Common myeloid progenitor, CD34-positive (primary cell): ENCODE results near the gene HHIPL1.

Experiments used
- CTCF ChIA-PET: fragments of 350-600 bp; sonication (Branson Sonifier 250); formaldehyde crosslinking; loops from one replicate; lab custom pipeline; 2021; ENCODE audit warnings: antibody characterized with exemption; lab: Charles Lee
- POLR2A ChIA-PET: fragments of 350-600 bp; sonication (Branson Sonifier 250); formaldehyde crosslinking; loops from one replicate; lab custom pipeline; 2021; ENCODE audit warnings: antibody characterized with exemption; lab: Charles Lee
- DNase-seq, 3 donors: peaks; one replicate each; pipeline versions ENCODE4 v3.0.0 to v3.0.0-alpha.2; 2013
- H3K27ac ChIP-seq, 2 experiments: 1 replicate in 1 of 2; 2 replicates in 1 of 2; pipeline ENCODE4 v1.7.0; 2013; ENCODE audit warnings: inconsistent platforms in 2 of 2, low read length in 2 of 2, mild to moderate bottlenecking in 2 of 2, low read depth in 1 of 2, moderate library complexity in 1 of 2; ENCODE audit not compliant: severe bottlenecking in 2 of 2, insufficient read depth in 1 of 2, poor library complexity in 1 of 2
- H3K27me3 ChIP-seq, 5 experiments: replicated peaks in 2 of 5; 1 replicate in 3 of 5; 2 replicates in 2 of 5; pipeline versions ENCODE4 v1.6.1 to v1.7.0; 2013; ENCODE audit warnings: low read length in 4 of 5, mild to moderate bottlenecking in 2 of 5, moderate library complexity in 2 of 5, inconsistent platforms in 1 of 5; ENCODE audit not compliant: insufficient read depth in 5 of 5, control insufficient read depth in 4 of 5
- H3K36me3 ChIP-seq, 4 experiments: 1 replicate in 2 of 4; 2 replicates in 2 of 4; pipeline versions ENCODE4 v1.6.1 to v1.7.0; 2013; ENCODE audit warnings: low read length in 3 of 4, control low read depth in 1 of 4, mild to moderate bottlenecking in 1 of 4; ENCODE audit not compliant: control insufficient read depth in 4 of 4, insufficient read depth in 4 of 4
- H3K4me1 ChIP-seq, 4 experiments: 1 replicate in 3 of 4; 2 replicates in 1 of 4; pipeline versions ENCODE4 v1.6.1 to v1.7.1; 2013; ENCODE audit warnings: low read length in 3 of 4, mild to moderate bottlenecking in 3 of 4, control low read depth in 1 of 4, inconsistent platforms in 1 of 4, moderate library complexity in 1 of 4; ENCODE audit not compliant: control insufficient read depth in 4 of 4, insufficient read depth in 4 of 4; ENCODE audit errors: control extremely low read depth in 1 of 4
- H3K4me3 ChIP-seq, 7 experiments: 1 replicate in 4 of 7; 2 replicates in 3 of 7; pipeline versions ENCODE4 v1.5.1 to v1.7.0; 2013; ENCODE audit warnings: mild to moderate bottlenecking in 7 of 7, low read length in 6 of 7, moderate library complexity in 6 of 7, inconsistent platforms in 2 of 7, low read depth in 2 of 7, control low read depth in 1 of 7; ENCODE audit not compliant: insufficient read depth in 4 of 7, control insufficient read depth in 1 of 7; ENCODE audit errors: extremely low read depth in 1 of 7
- H3K9me3 ChIP-seq, 5 experiments: 1 replicate in 4 of 5; 2 replicates in 1 of 5; pipeline versions ENCODE4 v1.6.1 to v1.7.1; 2013; ENCODE audit warnings: low read length in 4 of 5, mild to moderate bottlenecking in 2 of 5, inconsistent platforms in 1 of 5, low read depth in 1 of 5, moderate library complexity in 1 of 5; ENCODE audit not compliant: control insufficient read depth in 4 of 5, insufficient read depth in 2 of 5; ENCODE audit errors: control extremely low read depth in 1 of 5
- WGBS: methylation state at CpG from one replicate; pipeline ENCODE4 v1.1.5; 2013; ENCODE audit not compliant: insufficient coverage; 5-methylcytosine and 5-hydroxymethylcytosine counted together

HHIPL1 gene

GRCh38 chr14:99713972-99714371 lies 69.0 kb downstream of the HHIPL1 start:
- H3K36me3 ChIP-seq: no peaks in the 10 kb centered on the region
- POLR2A ChIA-PET: interaction anchor here (0.7 kb wide), 1 partner anchor 87 kb away, joined by 3 read pairs; no protein-coding TSS in a partner anchor
- no peaks in the 10 kb centered on the region for H3K4me1 ChIP-seq
- peaks cover 0 to 13% (median 0%) of the 10 kb centered on the region in 5 experiments for H3K9me3 ChIP-seq
- no peak for DNase-seq
- H3K27ac ChIP-seq: no peak overlapping the region
- H3K4me3 ChIP-seq: no peak overlapping the region
- WGBS: 100% methylated on average over 1 of the region's 3 CpGs
- H3K27me3 ChIP-seq: peaks cover 0 to 59% (median 14%) of the 10 kb centered on the region in 5 experiments
- CTCF ChIA-PET: interaction anchor here (0.6 to 1.2 kb wide), 2 partner anchors 26 to 35 kb away, joined by 3 to 5 read pairs; no protein-coding TSS in a partner anchor

GRCh38 chr14:99715266-99716000 lies 70.5 kb downstream of the HHIPL1 start:
- Histone ChIP-seq H3K27me3 (peaks cover 0 to 55% (median 14%) of the 10 kb centered on the region in 5 experiments), H3K4me1 (no peaks in the 10 kb centered on the region), H3K9me3 (peaks cover 0 to 4% (median 0%) of the 10 kb centered on the region in 5 experiments), H3K4me3 (no peak overlapping the region), H3K27ac (no peak overlapping the region), H3K36me3 (no peaks in the 10 kb centered on the region)
- CTCF ChIA-PET: interaction anchor here (2.1 kb wide), 1 partner anchor 14 kb away, joined by 8 read pairs; no protein-coding TSS in a partner anchor
- no peak for DNase-seq
- WGBS: 56% methylated on average over 21 of the region's 24 CpGs
- POLR2A ChIA-PET: no interaction called here

GRCh38 chr14:99716091-99716849 lies 71.3 kb downstream of the HHIPL1 start:
- WGBS: 84% methylated on average over 6 of the region's 10 CpGs
- H3K36me3 ChIP-seq: no peaks in the 10 kb centered on the region
- CTCF ChIA-PET: interaction anchor here (0.9 to 2.1 kb wide), 3 partner anchors 13 to 172 kb away, joined by 3 to 8 read pairs (median 3); no protein-coding TSS in a partner anchor

GRCh38 chr14:99716850-99717681 lies 72.1 kb downstream of the HHIPL1 start:
- Histone ChIP-seq H3K9me3 (peaks cover 0 to 3% (median 0%) of the 10 kb centered on the region in 5 experiments), H3K27me3 (peaks cover 0 to 64% (median 14%) of the 10 kb centered on the region in 5 experiments), H3K4me3 (no peak overlapping the region), H3K4me1 (no peaks in the 10 kb centered on the region), H3K36me3 (no peaks in the 10 kb centered on the region), H3K27ac (no peak overlapping the region)
- 92% methylated on average over 14 of the region's 14 CpGs for WGBS
- ChIA-PET POLR2A (no interaction called here), CTCF (interaction anchor here (0.9 to 2.1 kb wide), 3 partner anchors 12 to 171 kb away, joined by 3 to 8 read pairs (median 3); no protein-coding TSS in a partner anchor)
- no peak for DNase-seq

More at GRCh38 chr14:99716091-99716849, 71.3 kb downstream of the HHIPL1 start:
- Histone ChIP-seq H3K4me1 (no peaks in the 10 kb centered on the region), H3K27ac (no peak overlapping the region), H3K27me3 (peaks cover 0 to 56% (median 14%) of the 10 kb centered on the region in 5 experiments), H3K4me3 (no peak overlapping the region), H3K9me3 (peaks cover 0 to 3% (median 0%) of the 10 kb centered on the region in 5 experiments)
- POLR2A ChIA-PET: no interaction called here
- DNase-seq: no peak

- CTCF ChIA-PET: interaction anchor here (2.1 kb wide), 1 partner anchor 12 kb away, joined by 8 read pairs; no protein-coding TSS in a partner anchor
- POLR2A ChIA-PET: no interaction called here
- peaks cover 0 to 3% (median 0%) of the 10 kb centered on the region in 5 experiments for H3K9me3 ChIP-seq
- peaks cover 0 to 67% (median 14%) of the 10 kb centered on the region in 5 experiments for H3K27me3 ChIP-seq
- DNase-seq: no peak
- H3K36me3 ChIP-seq: no peaks in the 10 kb centered on the region
- no peak overlapping the region for H3K27ac ChIP-seq
- 78% methylated on average over 5 of the region's 5 CpGs for WGBS
- no peak overlapping the region for H3K4me3 ChIP-seq
- no peaks in the 10 kb centered on the region for H3K4me1 ChIP-seq
Observed at GRCh38 chr14:99717682-99718013, 72.7 kb downstream of the HHIPL1 start.

- CTCF ChIA-PET: interaction anchor here (0.6 to 1.3 kb wide), 2 partner anchors 12 to 80 kb away, joined by 3 read pairs; no protein-coding TSS in a partner anchor
- H3K4me3 ChIP-seq: no peak overlapping the region
Observed at GRCh38 chr14:99718031-99718810, 73.3 kb downstream of the HHIPL1 start.

More at GRCh38 chr14:99718031-99718810, 73.3 kb downstream of the HHIPL1 start:
- H3K27me3 ChIP-seq: peaks cover 0 to 71% (median 14%) of the 10 kb centered on the region in 5 experiments
- H3K27ac ChIP-seq: no peak overlapping the region
- DNase-seq: no peak
- POLR2A ChIA-PET: no interaction called here
- 91% methylated on average over 8 of the region's 14 CpGs for WGBS
- no peaks in the 10 kb centered on the region for H3K36me3 ChIP-seq
- H3K9me3 ChIP-seq: no peaks in the 10 kb centered on the region
- no peaks in the 10 kb centered on the region for H3K4me1 ChIP-seq
